ENCODE results near the gene TXNRD2.

Gene TXNRD2

GRCh38 chr22:19941365-19942082 is at the start of gene TXNRD2, which contains the start of gene COMT:
Gene TXNRD2, minus strand, starts transcription at chr22:19941818. Its CDS starts 15 bp downstream, at chr22:19941803.
Gene COMT, plus strand, starts transcription at chr22:19941772. Its CDS starts 20,755 bp downstream, at chr22:19962527.
- peak within 1 kb of the TSS; percentile 69 for H3K4me3 ChIP-seq (ENCODE audit: low read depth, low read length)
- no peak for TF ChIP-seq CTCF (IDR thresholded peaks at IDR 0.05; ENCODE audit: low read depth, low read length, missing control alignments)
- no peak for DNase-seq (ENCODE audit: low read depth)

- H3K4me3 ChIP-seq (ENCODE audit: low read depth, low read length) = no peak overlapping the region
- no peak for TF ChIP-seq CTCF (IDR thresholded peaks at IDR 0.05; ENCODE audit: low read depth, low read length, missing control alignments)
- DNase-seq (ENCODE audit: low read depth) = no peak
Observed at GRCh38 chr22:19991395-19991644, 49.7 kb upstream of the TXNRD2 start.

GRCh38 chr22:19990609-19991394 is 49.2 kb upstream of the TXNRD2 start:
- no peak overlapping the region for H3K4me3 ChIP-seq (ENCODE audit: low read depth, low read length)
- no peak for TF ChIP-seq CTCF (IDR thresholded peaks at IDR 0.05; ENCODE audit: low read depth, low read length, missing control alignments)

GRCh38 chr22:19990188-19990587 is 48.6 kb upstream of the TXNRD2 start:
- no peak for DNase-seq (ENCODE audit: low read depth)
- no peak for TF ChIP-seq CTCF (IDR thresholded peaks at IDR 0.05; ENCODE audit: low read depth, low read length, missing control alignments)

More at GRCh38 chr22:19990609-19991394, 49.2 kb upstream of the TXNRD2 start:
- DNase-seq (ENCODE audit: low read depth) = no peak

GRCh38 chr22:19989725-19990067 is 48.1 kb upstream of the TXNRD2 start:
- DNase-seq (ENCODE audit: low read depth) = no peak
- H3K4me3 ChIP-seq (ENCODE audit: low read depth, low read length) = no peak overlapping the region
- no peak for TF ChIP-seq CTCF (IDR thresholded peaks at IDR 0.05; ENCODE audit: low read depth, low read length, missing control alignments)

More at GRCh38 chr22:19990188-19990587, 48.6 kb upstream of the TXNRD2 start:
- H3K4me3 ChIP-seq (ENCODE audit: low read depth, low read length) = no peak overlapping the region

GRCh38 chr22:19988965-19989724 is 47.5 kb upstream of the TXNRD2 start:
- no peak for TF ChIP-seq CTCF (IDR thresholded peaks at IDR 0.05; ENCODE audit: low read depth, low read length, missing control alignments)
- DNase-seq (ENCODE audit: low read depth) = no peak
- no peak overlapping the region for H3K4me3 ChIP-seq (ENCODE audit: low read depth, low read length)
